PC-9 (cell line): ENCODE data around the gene LIMS1.

Experiments
- CTCF ChIP-seq: fragments of 200-600 bp; sonication (generic); conservative IDR thresholded peaks from 2 replicates; pipeline ENCODE4 v1.6.1; 2017; ENCODE audit warnings: mixed run types, antibody characterized with exemption, mild to moderate bottlenecking, moderate library complexity
- EZH2 ChIP-seq: fragments of 200-600 bp; sonication (generic); IDR thresholded peaks from 2 replicates; pipeline ENCODE4 v1.8.0; 2017; ENCODE audit warnings: antibody characterized with exemption, low read depth

- TF ChIP-seq CTCF (no peak), EZH2 (no peak)
Measured at GRCh38 chr2:108586631-108587030, 52.4 kb downstream of the LIMS1 start.
